ENCODE results near the gene LTBP1.

The LTBP1 gene

GRCh38 chr2:33312355-33312754 lies 365.6 kb downstream of the LTBP1 start:
- ChIA-PET POLR2A (ENCODE audit: low non-redundant PET) (no interaction called here), CTCF (no interaction called here)
- DNase-seq (ENCODE audit: low spot score), result no peak
- H3K27ac ChIP-seq, result no peak overlapping the region
- no peak for TF ChIP-seq CTCF (conservative IDR thresholded peaks at IDR 0.05; ENCODE audit: low read depth)

- no peak for TF ChIP-seq CTCF (conservative IDR thresholded peaks at IDR 0.05; ENCODE audit: low read depth)
- POLR2A ChIA-PET (ENCODE audit: low non-redundant PET), result no interaction called here
- H3K27ac ChIP-seq, result no peak overlapping the region
- CTCF ChIA-PET, result interaction anchor here (1.0 kb wide), 1 partner anchor 9 kb away, joined by 3 read pairs; no protein-coding TSS in a partner anchor
- DNase-seq (ENCODE audit: low spot score), result no peak
Measured at GRCh38 chr2:33313039-33313438, 366.3 kb downstream of the LTBP1 start.

GRCh38 chr2:33314541-33314940 lies 367.8 kb downstream of the LTBP1 start:
- CTCF ChIA-PET, result interaction anchor here (0.6 to 0.9 kb wide), 2 partner anchors 154 to 794 kb away, joined by 6 to 7 read pairs; no protein-coding TSS in a partner anchor
- TF ChIP-seq CTCF (conservative IDR thresholded peaks at IDR 0.05; ENCODE audit: low read depth), result no peak

GRCh38 chr2:33316328-33316727 lies 369.6 kb downstream of the LTBP1 start:
- no peak overlapping the region for H3K27ac ChIP-seq
- ChIA-PET POLR2A (ENCODE audit: low non-redundant PET) (no interaction called here), CTCF (interaction anchor here (0.7 to 0.9 kb wide), 2 partner anchors 8 to 431 kb away, joined by 3 to 4 read pairs; no protein-coding TSS in a partner anchor)
- DNase-seq (ENCODE audit: low spot score), result no peak
- no peak for TF ChIP-seq CTCF (conservative IDR thresholded peaks at IDR 0.05; ENCODE audit: low read depth)

More at GRCh38 chr2:33314541-33314940, 367.8 kb downstream of the LTBP1 start:
- no peak overlapping the region for H3K27ac ChIP-seq
- no peak for DNase-seq (ENCODE audit: low spot score)
- POLR2A ChIA-PET (ENCODE audit: low non-redundant PET), result no interaction called here

GRCh38 chr2:33317369-33318007 lies 370.7 kb downstream of the LTBP1 start:
- no peak for TF ChIP-seq CTCF (conservative IDR thresholded peaks at IDR 0.05; ENCODE audit: low read depth)
- H3K27ac ChIP-seq, result no peak overlapping the region
- POLR2A ChIA-PET (ENCODE audit: low non-redundant PET), result no interaction called here
- no peak for DNase-seq (ENCODE audit: low spot score)
- CTCF ChIA-PET, result interaction anchor here (0.6 to 0.9 kb wide), 3 partner anchors 10 to 330 kb away, joined by 3 to 4 read pairs (median 3); no protein-coding TSS in a partner anchor

- no peak overlapping the region for H3K27ac ChIP-seq
- no peak for TF ChIP-seq CTCF (conservative IDR thresholded peaks at IDR 0.05; ENCODE audit: low read depth)
- ChIA-PET CTCF (interaction anchor here (0.7 kb wide), 1 partner anchor 603 kb away, joined by 4 read pairs; no protein-coding TSS in a partner anchor), POLR2A (ENCODE audit: low non-redundant PET) (no interaction called here)
- no peak for DNase-seq (ENCODE audit: low spot score)
Measured at GRCh38 chr2:33318456-33318855, 371.7 kb downstream of the LTBP1 start.

Measured in RWPE1 (cell line).